ENCODE results near the gene CD207. TPM values are rescaled to one million over a fixed set of nuclear protein-coding genes. Genes with fewer than 3 reads are reported as not detected.

The CD207 gene
- total RNA-seq, 1 experiment from 2014 or later, result not detected

DNA sequence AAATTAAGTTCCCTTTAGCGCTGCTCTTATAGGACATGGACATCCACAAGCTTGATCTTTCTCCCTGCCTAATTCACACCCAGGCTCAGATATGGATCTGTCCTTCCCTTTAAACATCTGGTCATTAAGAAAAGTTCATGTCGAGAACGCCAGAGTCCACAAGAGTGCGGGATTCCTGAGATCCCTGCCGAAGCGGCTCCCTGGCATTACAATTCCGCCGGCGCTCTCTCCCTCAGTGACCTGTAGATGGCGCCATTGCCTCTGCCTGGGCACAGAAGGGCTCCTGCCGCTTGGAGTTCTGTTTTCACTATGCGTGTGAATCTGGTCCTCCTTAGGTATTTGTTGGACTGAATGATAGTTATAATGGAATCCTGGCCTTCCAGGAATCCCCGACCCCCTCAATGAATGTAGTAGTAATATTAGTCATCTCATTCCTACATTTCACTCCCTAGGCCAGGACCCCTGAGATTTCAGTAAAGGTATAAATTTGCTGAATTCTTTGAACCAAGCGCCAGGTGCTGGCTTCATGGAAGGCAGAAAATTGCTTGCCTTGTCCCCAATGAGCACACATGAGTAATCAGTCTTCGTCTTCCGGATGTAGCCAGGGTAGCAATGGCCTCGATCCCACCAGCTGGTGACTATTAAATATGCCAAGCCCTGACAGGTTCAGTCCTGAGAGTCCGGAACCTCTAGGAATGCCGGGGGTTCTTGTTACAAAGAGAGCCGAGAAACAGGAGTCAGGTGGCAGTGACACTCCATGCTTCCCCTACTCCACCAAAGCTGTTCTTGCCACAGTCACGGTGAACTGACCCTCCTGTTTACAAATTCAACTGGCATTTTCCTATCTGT lies 26.4 kb upstream of the CD207 start:
- no peak overlapping the region for H3K4me3 ChIP-seq (ENCODE audit: low read length)
- TF ChIP-seq EZH2phosphoT487 (IDR thresholded peaks at IDR 0.05; ENCODE audit: borderline replicate concordance, low read length) (no peak), CTCF (conservative IDR thresholded peaks at IDR 0.05; ENCODE audit: low read depth, low read length) (peak; percentile 98), EZH2 (IDR thresholded peaks at IDR 0.05; ENCODE audit: low read length, unreplicated experiment) (no peak)
- no peaks in the 10 kb centered on the region for H3K36me3 ChIP-seq (ENCODE audit: low read depth, low read length)
- no peaks in the 10 kb centered on the region for H4K20me1 ChIP-seq (ENCODE audit: low read length)
- no peak overlapping the region for H2AFZ ChIP-seq (ENCODE audit: low read length)
- H3K27me3 ChIP-seq (ENCODE audit: low read length), result peaks cover 44% of the 10 kb centered on the region
- no peaks in the 10 kb centered on the region for H3K9me3 ChIP-seq (ENCODE audit: low read length)
- H3K9ac ChIP-seq (ENCODE audit: low read length), result no peak overlapping the region
- BruUV-seq (replicated peaks), result no TSS peak
- H3K79me2 ChIP-seq (ENCODE audit: low read length), result no peaks in the 10 kb centered on the region
- ChIA-PET CTCF (no interaction called here), POLR2A (ENCODE audit: unreplicated experiment) (no interaction called here)
- no peak overlapping the region for H3K27ac ChIP-seq (ENCODE audit: low read length)
- no peaks in the 10 kb centered on the region for H3F3A ChIP-seq (ENCODE audit: low read length, unreplicated experiment)
- peak overlapping the region; percentile 34; the same call in 1 of the 2 replicates for H3K4me2 ChIP-seq (ENCODE audit: low read length)
- no peaks in the 10 kb centered on the region for H3K9me2 ChIP-seq (replicated peaks; ENCODE audit: low read length)
- intact Hi-C loops (cut with micrococcal nuclease), result loop anchor here (2.0 to 5.0 kb wide), 4 partner anchors 75 to 207 kb away; no protein-coding TSS in a partner anchor
- ATAC-seq (peak; percentile 97), DNase-seq (peak; percentile 87)
- H3K4me1 ChIP-seq (ENCODE audit: insufficient read depth, low read length), result no peaks in the 10 kb centered on the region

DNA sequence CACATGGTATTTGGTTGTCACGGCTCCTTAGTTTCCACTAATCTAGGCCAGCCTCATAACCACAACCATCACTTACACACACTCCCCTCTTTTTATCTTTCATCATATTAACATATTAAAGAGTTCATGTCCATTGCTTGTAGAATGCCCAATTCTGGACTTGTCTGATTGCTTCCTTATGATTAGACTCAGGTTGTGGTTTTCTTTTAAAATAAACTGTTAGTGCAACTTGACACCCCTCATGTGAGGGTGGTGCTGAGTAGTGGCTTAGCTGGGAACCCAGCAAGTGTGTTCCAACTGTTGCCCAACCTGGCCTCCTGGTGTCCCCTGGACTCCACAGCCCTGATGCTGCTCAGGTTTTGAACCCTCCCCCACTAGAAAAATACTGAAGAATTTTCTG lies 20.1 kb upstream of the CD207 start:
- no TSS peak for BruUV-seq (replicated peaks)
- Histone ChIP-seq H3K27ac (ENCODE audit: low read length) (no peak overlapping the region), H2AFZ (ENCODE audit: low read length) (no peak overlapping the region), H3K27me3 (ENCODE audit: low read length) (peaks cover 50% of the 10 kb centered on the region), H3K4me3 (ENCODE audit: low read length) (no peak overlapping the region), H3K9ac (ENCODE audit: low read length) (no peak overlapping the region), H3K9me3 (ENCODE audit: low read length) (no peaks in the 10 kb centered on the region), H3K4me1 (ENCODE audit: insufficient read depth, low read length) (no peaks in the 10 kb centered on the region), H3F3A (ENCODE audit: low read length, unreplicated experiment) (no peaks in the 10 kb centered on the region), H4K20me1 (ENCODE audit: low read length) (no peaks in the 10 kb centered on the region), H3K4me2 (ENCODE audit: low read length) (no peak overlapping the region), H3K79me2 (ENCODE audit: low read length) (no peaks in the 10 kb centered on the region), H3K9me2 (replicated peaks; ENCODE audit: low read length) (no peaks in the 10 kb centered on the region), H3K36me3 (ENCODE audit: low read depth, low read length) (no peaks in the 10 kb centered on the region)
- POLR2A ChIA-PET (ENCODE audit: unreplicated experiment), result no interaction called here
- intact Hi-C loops (cut with micrococcal nuclease), result loop anchor here (1.0 kb wide), 1 partner anchor 22 kb away; no protein-coding TSS in a partner anchor
- CTCF ChIA-PET, result no interaction called here
- TF ChIP-seq EZH2phosphoT487 (IDR thresholded peaks at IDR 0.05; ENCODE audit: borderline replicate concordance, low read length) (no peak), CTCF (conservative IDR thresholded peaks at IDR 0.05; ENCODE audit: low read depth, low read length) (no peak), EZH2 (IDR thresholded peaks at IDR 0.05; ENCODE audit: low read length, unreplicated experiment) (no peak)
- DNase-seq, result no peak
- no peak for ATAC-seq

DNA sequence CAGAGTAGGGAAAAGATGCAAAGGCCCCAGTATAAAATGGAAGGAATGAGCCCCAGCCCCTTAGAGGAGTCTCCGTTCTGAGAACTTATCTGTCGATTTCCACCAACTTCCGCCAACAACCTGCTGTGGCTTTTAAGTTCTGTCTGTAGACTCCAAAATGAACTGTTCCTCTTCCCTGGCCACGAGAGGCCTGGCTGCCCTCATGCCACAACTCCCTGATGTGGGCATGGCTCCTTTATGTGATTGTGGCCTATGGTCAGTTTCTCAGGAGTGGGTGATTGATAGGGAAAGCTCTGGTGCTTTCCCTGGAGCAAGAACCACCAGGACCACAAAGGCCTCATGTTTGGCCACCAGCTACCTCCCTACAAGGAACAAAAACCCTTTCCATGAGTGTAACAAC lies 18.8 kb upstream of the CD207 start:
- H3K9me2 ChIP-seq (replicated peaks; ENCODE audit: low read length), result no peaks in the 10 kb centered on the region
- no peaks in the 10 kb centered on the region for H3K79me2 ChIP-seq (ENCODE audit: low read length)
- H2AFZ ChIP-seq (ENCODE audit: low read length), result no peak overlapping the region
- CTCF ChIA-PET, result no interaction called here
- intact Hi-C loops (cut with micrococcal nuclease), result no loop called here
- peaks cover 42% of the 10 kb centered on the region for H3K27me3 ChIP-seq (ENCODE audit: low read length)
- DNase-seq (no peak), ATAC-seq (no peak)
- TF ChIP-seq EZH2phosphoT487 (IDR thresholded peaks at IDR 0.05; ENCODE audit: borderline replicate concordance, low read length) (no peak), CTCF (conservative IDR thresholded peaks at IDR 0.05; ENCODE audit: low read depth, low read length) (no peak), EZH2 (IDR thresholded peaks at IDR 0.05; ENCODE audit: low read length, unreplicated experiment) (no peak)
- H3K4me3 ChIP-seq (ENCODE audit: low read length), result no peak overlapping the region
- no peak overlapping the region for H3K27ac ChIP-seq (ENCODE audit: low read length)
- no peak overlapping the region for H3K9ac ChIP-seq (ENCODE audit: low read length)
- no peaks in the 10 kb centered on the region for H3F3A ChIP-seq (ENCODE audit: low read length, unreplicated experiment)
- no TSS peak for BruUV-seq (replicated peaks)
- no peaks in the 10 kb centered on the region for H4K20me1 ChIP-seq (ENCODE audit: low read length)
- H3K4me1 ChIP-seq (ENCODE audit: insufficient read depth, low read length), result no peaks in the 10 kb centered on the region
- no peaks in the 10 kb centered on the region for H3K36me3 ChIP-seq (ENCODE audit: low read depth, low read length)
- no peaks in the 10 kb centered on the region for H3K9me3 ChIP-seq (ENCODE audit: low read length)
- H3K4me2 ChIP-seq (ENCODE audit: low read length), result no peak overlapping the region
- POLR2A ChIA-PET (ENCODE audit: unreplicated experiment), result no interaction called here
